Measurements from ENCODE around the gene ARHGEF38.
"Not testable (repeated sequence)": the region's sequence is repeated elsewhere in the genome, so short reads cannot be mapped to it uniquely, and the experiment has no call there.

DNA sequence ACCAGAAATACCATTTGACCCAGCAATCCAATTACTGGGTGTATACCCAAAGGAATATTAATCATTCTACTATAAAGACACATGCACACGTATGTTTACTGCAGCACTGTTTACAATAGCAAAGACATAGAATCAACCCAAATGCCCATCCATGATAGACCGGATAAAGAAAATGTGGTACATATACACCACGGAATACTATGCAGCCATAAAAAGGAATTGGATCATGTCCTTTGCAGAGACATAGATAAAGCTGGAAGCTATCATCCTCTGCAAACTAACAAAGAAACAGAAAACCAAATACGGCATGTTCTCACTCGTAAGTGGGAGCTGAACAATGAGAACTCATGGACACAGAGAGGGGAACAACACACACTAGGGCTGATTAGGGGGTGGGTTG lies 57.4 kb downstream of the ARHGEF38 start:
- TF ChIP-seq, protein P1, sequence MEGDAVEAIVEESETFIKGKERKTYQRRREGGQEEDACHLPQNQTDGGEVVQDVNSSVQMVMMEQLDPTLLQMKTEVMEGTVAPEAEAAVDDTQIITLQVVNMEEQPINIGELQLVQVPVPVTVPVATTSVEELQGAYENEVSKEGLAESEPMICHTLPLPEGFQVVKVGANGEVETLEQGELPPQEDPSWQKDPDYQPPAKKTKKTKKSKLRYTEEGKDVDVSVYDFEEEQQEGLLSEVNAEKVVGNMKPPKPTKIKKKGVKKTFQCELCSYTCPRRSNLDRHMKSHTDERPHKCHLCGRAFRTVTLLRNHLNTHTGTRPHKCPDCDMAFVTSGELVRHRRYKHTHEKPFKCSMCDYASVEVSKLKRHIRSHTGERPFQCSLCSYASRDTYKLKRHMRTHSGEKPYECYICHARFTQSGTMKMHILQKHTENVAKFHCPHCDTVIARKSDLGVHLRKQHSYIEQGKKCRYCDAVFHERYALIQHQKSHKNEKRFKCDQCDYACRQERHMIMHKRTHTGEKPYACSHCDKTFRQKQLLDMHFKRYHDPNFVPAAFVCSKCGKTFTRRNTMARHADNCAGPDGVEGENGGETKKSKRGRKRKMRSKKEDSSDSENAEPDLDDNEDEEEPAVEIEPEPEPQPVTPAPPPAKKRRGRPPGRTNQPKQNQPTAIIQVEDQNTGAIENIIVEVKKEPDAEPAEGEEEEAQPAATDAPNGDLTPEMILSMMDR (conservative IDR thresholded peaks at IDR 0.05): not testable (repeated sequence)
- not testable (repeated sequence) for TF ChIP-seq ZFX (IDR thresholded peaks at IDR 0.05)

All from C4-2B (cell line).